ENCODE measurements around the gene TGM5.

- TF ChIP-seq CTCF (conservative IDR thresholded peaks at IDR 0.05) (no peak), ZFX (IDR thresholded peaks at IDR 0.05) (no peak)
These were observed 66.7 kb downstream of the TGM5 start for GRCh38 chr15:43199945-43200488.
